Muscle layer of duodenum (tissue), 2 donors: ENCODE data around the gene EGF.
"Not testable (repeated sequence)": the region's sequence is repeated elsewhere in the genome, so short reads cannot be mapped to it uniquely, and the experiment has no call there.

ENCODE experiments used
- H3K27ac ChIP-seq: one replicate; pipeline ENCODE4 v1.7.0; 2013; ENCODE audit warnings: mild to moderate bottlenecking, low read length
- H3K27me3 ChIP-seq: one replicate; pipeline ENCODE4 v1.7.0; 2013; ENCODE audit warnings: low read depth, mild to moderate bottlenecking, control low read depth, low read length
- H3K36me3 ChIP-seq, 2 donors: one replicate each; pipeline ENCODE4 v1.7.0; 2013; ENCODE audit warnings: low read length in 2 of 2, control low read depth in 1 of 2, mild to moderate bottlenecking in 1 of 2; ENCODE audit not compliant: insufficient read depth in 2 of 2, control insufficient read depth in 1 of 2
- H3K4me1 ChIP-seq, 2 donors: one replicate each; pipeline ENCODE4 v1.7.0; 2013; ENCODE audit warnings: low read length in 2 of 2, mild to moderate bottlenecking in 2 of 2, control low read depth in 1 of 2, moderate library complexity in 1 of 2; ENCODE audit not compliant: insufficient read depth in 2 of 2, control insufficient read depth in 1 of 2
- H3K4me3 ChIP-seq, 2 donors: one replicate each; pipeline ENCODE4 v1.7.0; 2013; ENCODE audit warnings: low read length in 2 of 2, low read depth in 1 of 2, mild to moderate bottlenecking in 1 of 2
- H3K9me3 ChIP-seq, 2 donors: one replicate each; pipeline ENCODE4 v1.7.0; 2013; ENCODE audit warnings: low read length in 2 of 2, control low read depth in 1 of 2, mild to moderate bottlenecking in 1 of 2; ENCODE audit not compliant: control insufficient read depth in 1 of 2
- donor health status: healthy.

Gene EGF

GRCh38 chr4:109912706-109913595 is at the start of gene EGF:
TSS of gene EGF (plus strand) at chr4:109912883. CDS start at chr4:109913336, 453 bp downstream.
- Histone ChIP-seq H3K27ac (no peak within 1 kb of the TSS), H3K27me3 (no peaks in the 10 kb centered on the region), H3K4me1 (peaks cover 0 to 13% of the 10 kb centered on the region in 2 donors), H3K4me3 (no peak within 1 kb of the TSS), H3K36me3 (no peaks in the 10 kb centered on the region), H3K9me3 (no peaks in the 10 kb centered on the region)

GRCh38 chr4:109864134-109864533 is 48.5 kb upstream of the EGF start:
- Histone ChIP-seq H3K27me3 (no peaks in the 10 kb centered on the region), H3K4me3 (no peak overlapping the region), H3K4me1 (no peaks in the 10 kb centered on the region), H3K27ac (no peak overlapping the region), H3K9me3 (peaks cover 0 to 6% of the 10 kb centered on the region in 2 donors), H3K36me3 (peaks cover 0 to under 1% of the 10 kb centered on the region in 2 donors)

DNA sequence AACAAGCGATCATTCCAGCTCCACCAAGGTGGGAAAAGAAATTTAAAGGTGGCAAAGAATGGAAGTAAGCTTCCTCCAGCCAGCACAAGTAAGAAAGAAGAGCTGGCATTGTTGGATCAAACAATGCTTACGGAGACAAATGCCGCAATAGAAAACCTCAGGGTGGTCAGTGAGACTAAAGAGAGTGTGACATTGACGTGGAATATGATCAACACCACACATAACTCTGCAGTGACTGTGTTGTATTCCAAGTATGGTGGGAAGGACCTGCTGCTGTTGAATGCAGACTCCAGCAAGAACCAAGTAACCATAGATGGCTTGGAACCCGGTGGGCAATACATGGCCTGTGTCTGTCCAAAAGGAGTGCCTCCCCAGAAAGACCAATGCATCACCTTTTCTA is 42.6 kb upstream of the EGF start:
- H3K27me3 ChIP-seq: no peaks in the 10 kb centered on the region
- H3K9me3 ChIP-seq: no peaks in the 10 kb centered on the region
- no peaks in the 10 kb centered on the region for H3K4me1 ChIP-seq
- peaks cover 0 to 13% of the 10 kb centered on the region in 2 donors for H3K36me3 ChIP-seq
- H3K4me3 ChIP-seq: no peak overlapping the region
- no peak overlapping the region for H3K27ac ChIP-seq

- H3K4me3 ChIP-seq: no peak overlapping the region
- H3K4me1 ChIP-seq: no peaks in the 10 kb centered on the region
- no peaks in the 10 kb centered on the region for H3K9me3 ChIP-seq
- no peaks in the 10 kb centered on the region for H3K27me3 ChIP-seq
- no peak overlapping the region for H3K27ac ChIP-seq
- peaks cover 0 to 13% of the 10 kb centered on the region in 2 donors for H3K36me3 ChIP-seq
Measured at GRCh38 chr4:109872065-109872464, 40.6 kb upstream of the EGF start.

DNA sequence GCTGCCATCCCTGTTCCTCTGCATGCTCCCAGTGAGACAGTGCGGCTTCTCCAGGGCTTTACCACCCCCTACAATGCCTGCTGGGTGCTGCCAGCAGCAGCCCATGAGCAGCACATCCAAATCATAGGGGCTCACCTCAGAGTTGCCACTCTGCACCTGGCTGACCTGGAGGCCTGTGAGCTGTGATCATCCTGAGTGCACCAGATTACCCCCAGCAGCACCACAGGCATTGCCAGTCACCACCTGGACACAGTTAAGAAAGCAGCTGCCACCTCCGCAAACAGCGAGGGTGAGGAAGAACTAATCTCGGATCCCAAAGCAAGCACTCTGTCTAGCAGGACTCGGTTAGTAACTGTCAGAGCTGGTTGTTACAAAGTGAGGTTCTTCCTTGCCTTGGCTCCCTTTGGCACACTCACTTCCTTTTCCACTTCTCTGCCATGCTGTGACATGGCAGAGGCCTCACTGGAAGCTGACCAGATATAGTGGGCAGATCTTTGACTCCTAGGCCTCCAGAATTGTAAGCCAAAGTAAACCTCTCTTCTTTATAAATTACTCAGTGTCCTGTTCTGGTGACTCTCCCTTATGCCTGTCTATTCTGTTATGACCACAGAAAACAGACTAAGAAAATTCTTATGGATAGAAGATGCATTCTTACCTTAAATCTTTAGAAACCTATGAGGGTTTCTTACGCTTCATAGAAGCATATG is 39.6 kb upstream of the EGF start:
- H3K9me3 ChIP-seq: no peaks in the 10 kb centered on the region
- H3K4me1 ChIP-seq: no peaks in the 10 kb centered on the region
- no peak overlapping the region for H3K27ac ChIP-seq

DNA sequence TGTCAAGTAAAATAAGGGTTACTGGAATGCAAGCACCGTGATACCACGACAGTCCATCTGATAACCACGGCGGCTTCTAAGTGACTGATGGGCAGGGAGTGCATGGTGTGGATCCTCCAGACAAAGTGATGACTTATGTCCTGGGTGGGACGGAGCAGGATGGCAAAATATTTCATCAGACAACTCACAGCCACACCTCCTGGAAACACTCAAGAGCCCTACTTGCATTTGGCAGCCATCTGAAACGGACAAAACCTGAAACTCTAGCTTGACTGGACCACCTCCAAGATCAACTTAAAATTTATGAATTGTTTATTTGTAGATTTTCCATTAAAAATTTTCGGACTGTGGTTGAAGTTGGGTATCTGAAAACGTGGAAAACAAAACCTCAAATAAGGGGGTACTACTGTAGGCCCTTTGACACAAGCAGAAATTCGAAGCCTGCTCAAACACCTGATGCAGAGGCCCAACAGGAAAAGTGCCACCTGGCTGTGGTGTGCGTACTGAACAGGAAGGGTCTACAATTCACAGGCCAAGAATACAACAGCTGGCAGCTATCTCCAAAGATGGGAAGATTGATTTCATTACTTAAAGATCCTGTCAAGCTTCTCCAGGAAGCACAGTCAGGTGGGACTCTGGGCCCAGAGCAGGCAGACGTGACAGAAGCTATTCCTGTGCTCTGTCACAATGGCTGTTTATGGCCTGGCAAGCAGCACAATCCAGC is 38.7 kb upstream of the EGF start:
- Histone ChIP-seq H3K27ac (no peak overlapping the region), H3K36me3 (peaks cover 0 to 13% of the 10 kb centered on the region in 2 donors), H3K4me3 (no peak overlapping the region), H3K27me3 (no peaks in the 10 kb centered on the region), H3K4me1 (no peaks in the 10 kb centered on the region), H3K9me3 (no peaks in the 10 kb centered on the region)

More for the DNA sequence above, 39.6 kb upstream of the EGF start:
- H3K4me3 ChIP-seq: no peak overlapping the region
- peaks cover 0 to 13% of the 10 kb centered on the region in 2 donors for H3K36me3 ChIP-seq
- no peaks in the 10 kb centered on the region for H3K27me3 ChIP-seq

GRCh38 chr4:109875106-109875505 is 37.6 kb upstream of the EGF start:
- Histone ChIP-seq H3K9me3 (no peaks in the 10 kb centered on the region), H3K27ac (no peak overlapping the region), H3K27me3 (no peaks in the 10 kb centered on the region), H3K4me3 (no peak overlapping the region), H3K36me3 (peaks cover 0 to 3% of the 10 kb centered on the region in 2 donors), H3K4me1 (no peaks in the 10 kb centered on the region)

DNA sequence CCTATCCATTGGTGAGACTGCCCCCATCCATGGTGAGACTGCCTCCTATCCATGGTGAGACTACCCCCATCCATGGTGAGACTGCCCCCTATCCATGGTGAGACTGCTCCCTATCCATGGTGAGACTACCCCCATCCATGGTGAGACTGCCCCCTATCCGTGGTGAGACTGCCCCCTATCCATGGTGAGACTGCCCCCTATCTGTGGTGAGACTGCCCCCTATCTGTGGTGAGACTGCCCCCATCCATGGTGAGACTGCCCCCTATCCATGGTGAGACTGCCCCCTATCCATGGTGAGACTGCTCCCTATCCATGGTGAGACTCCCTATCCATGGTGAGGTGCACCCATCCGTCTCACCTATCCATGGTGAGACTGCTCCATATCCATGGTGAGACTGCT is 37.1 kb upstream of the EGF start:
- H3K36me3 ChIP-seq, H3K4me1 ChIP-seq, H3K27me3 ChIP-seq, H3K4me3 ChIP-seq, H3K9me3 ChIP-seq, H3K27ac ChIP-seq: not testable (repeated sequence)

GRCh38 chr4:109876634-109877265 is 35.9 kb upstream of the EGF start:
- H3K36me3 ChIP-seq: no peaks in the 10 kb centered on the region
- H3K4me3 ChIP-seq: no peak overlapping the region
- no peaks in the 10 kb centered on the region for H3K27me3 ChIP-seq
- no peaks in the 10 kb centered on the region for H3K9me3 ChIP-seq
- H3K27ac ChIP-seq: no peak overlapping the region
- H3K4me1 ChIP-seq: no peaks in the 10 kb centered on the region

- no peak overlapping the region for H3K27ac ChIP-seq
Measured at GRCh38 chr4:109877400-109877799, 35.3 kb upstream of the EGF start.

GRCh38 chr4:109878355-109878754 is 34.3 kb upstream of the EGF start:
- Histone ChIP-seq H3K9me3 (no peaks in the 10 kb centered on the region), H3K27me3 (no peaks in the 10 kb centered on the region), H3K27ac (no peak overlapping the region), H3K36me3 (no peaks in the 10 kb centered on the region), H3K4me1 (no peaks in the 10 kb centered on the region), H3K4me3 (no peak overlapping the region)

More at GRCh38 chr4:109877400-109877799, 35.3 kb upstream of the EGF start:
- H3K36me3 ChIP-seq: no peaks in the 10 kb centered on the region
- no peak overlapping the region for H3K4me3 ChIP-seq
- no peaks in the 10 kb centered on the region for H3K9me3 ChIP-seq
- no peaks in the 10 kb centered on the region for H3K27me3 ChIP-seq
- no peaks in the 10 kb centered on the region for H3K4me1 ChIP-seq
